HCT116 (cell line): ENCODE measurements around the gene HCN3.

Source experiments
- CEBPB ChIP-seq: IDR thresholded peaks from 2 replicates; pipeline ENCODE4 v1.6.1; 2012; ENCODE audit warnings: low read depth
- CTCF ChIP-seq, 3 experiments: fragments of 200-600 bp in 1 of 3; sonication (generic) in 1 of 3; IDR thresholded peaks in 2 of 3; conservative IDR thresholded peaks in 1 of 3; 2 replicates each; pipeline ENCODE4 v1.5.1; 2012 to 2017; ENCODE audit warnings: low read depth in 2 of 3, low read length in 2 of 3, antibody characterized with exemption in 1 of 3, borderline replicate concordance in 1 of 3, control low read depth in 1 of 3, mild to moderate bottlenecking in 1 of 3, mixed read lengths in 1 of 3, mixed run types in 1 of 3, moderate library complexity in 1 of 3; ENCODE audit not compliant: insufficient read depth in 1 of 3
- ELF1 ChIP-seq: IDR thresholded peaks from 2 replicates; pipeline ENCODE4 v1.6.1; 2012; ENCODE audit warnings: low read depth, borderline replicate concordance
- EZH2 ChIP-seq: fragments of 200-600 bp; sonication (generic); IDR thresholded peaks from 2 replicates; pipeline ENCODE4 v1.6.1; 2017; ENCODE audit warnings: antibody characterized with exemption, mixed run types
- JUND ChIP-seq: IDR thresholded peaks from 2 replicates; pipeline ENCODE4 v1.6.1; 2012
- MAX ChIP-seq: IDR thresholded peaks from 2 replicates; pipeline ENCODE4 v1.6.1; 2012
- POLR2A ChIP-seq: IDR thresholded peaks from 2 replicates; pipeline ENCODE4 v1.7.0; 2011; ENCODE audit warnings: borderline replicate concordance; ENCODE audit not compliant: insufficient read depth, insufficient read length; ENCODE audit errors: extremely low read depth
- POLR2AphosphoS5 ChIP-seq: IDR thresholded peaks from 2 replicates; pipeline ENCODE4 v1.6.1; 2011; ENCODE audit warnings: mild to moderate bottlenecking, low read depth, low read length, moderate library complexity
- RAD21 ChIP-seq: IDR thresholded peaks from 2 replicates; pipeline ENCODE4 v1.6.1; 2012; ENCODE audit warnings: low read depth, mild to moderate bottlenecking
- REST ChIP-seq: IDR thresholded peaks from 2 replicates; pipeline ENCODE4 v1.6.1; 2012; ENCODE audit warnings: low read depth
- YY1 ChIP-seq: IDR thresholded peaks from 2 replicates; pipeline ENCODE4 v1.6.1; 2011; ENCODE audit warnings: low read length, low read depth, moderate library complexity, mild to moderate bottlenecking; ENCODE audit not compliant: insufficient replicate concordance; ENCODE audit errors: extremely low read depth
- TF ChIP-seq, protein P1 (sequence below): IDR thresholded peaks from 2 replicates; pipeline ENCODE4 v1.6.1; 2012

GRCh38 chr1:155250633-155251449, 26.4 kb upstream of the HCN3 start:
- TF ChIP-seq CTCF (IDR thresholded peaks at IDR 0.05 in 2 of 3, conservative IDR thresholded peaks at IDR 0.05 in 1 of 3; ENCODE audit: borderline replicate concordance in 1 of 3, insufficient read depth in 1 of 3, low read depth in 2 of 3, low read length in 2 of 3): peak; percentile 99 to 100 (median 99)
- TF ChIP-seq REST: no peak
- peak; percentile 72 for TF ChIP-seq YY1
- peak; percentile 33; the same call in 1 of the 2 replicates for TF ChIP-seq POLR2AphosphoS5
- TF ChIP-seq EZH2: no peak
- no peak for TF ChIP-seq ELF1
- no peak for TF ChIP-seq CEBPB
- TF ChIP-seq POLR2A: no peak
- peak; percentile 96 for TF ChIP-seq RAD21
- TF ChIP-seq MAX: no peak
- TF ChIP-seq, protein P1, sequence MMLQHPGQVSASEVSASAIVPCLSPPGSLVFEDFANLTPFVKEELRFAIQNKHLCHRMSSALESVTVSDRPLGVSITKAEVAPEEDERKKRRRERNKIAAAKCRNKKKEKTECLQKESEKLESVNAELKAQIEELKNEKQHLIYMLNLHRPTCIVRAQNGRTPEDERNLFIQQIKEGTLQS: no peak
- no peak for TF ChIP-seq JUND
